Smooth muscle cell (in vitro differentiated cells): ENCODE results near the gene DNAJC4. TPM values are rescaled to one million over a fixed set of nuclear protein-coding genes. Genes with fewer than 3 reads are reported as not detected.

ENCODE experiments used
- DNase-seq: peaks from one replicate; lab custom pipeline; 2025; ENCODE audit not compliant: unreplicated experiment; lab: John Stamatoyannopoulos, UW
- H2AFZ ChIP-seq: fragments of 200-600 bp; sonication (generic); 2 replicates; pipeline ENCODE4 v1.6.0; 2016; ENCODE audit warnings: antibody characterized with exemption, low read depth, mild to moderate bottlenecking
- H3F3A ChIP-seq: fragments of 200-600 bp; sonication (generic); 2 replicates; pipeline ENCODE4 v1.6.0; 2017; ENCODE audit warnings: antibody characterized with exemption, low read depth
- H3K27ac ChIP-seq: fragments of 200-600 bp; sonication (generic); 2 replicates; pipeline ENCODE4 v1.5.1; 2016; ENCODE audit warnings: low read depth, mild to moderate bottlenecking
- H3K27me3 ChIP-seq: fragments of 200-600 bp; sonication (generic); 2 replicates; pipeline ENCODE4 v1.6.1; 2016; ENCODE audit warnings: low read depth, mild to moderate bottlenecking
- H3K36me3 ChIP-seq: fragments of 200-600 bp; sonication (generic); 2 replicates; pipeline ENCODE4 v1.5.1; 2016; ENCODE audit warnings: low read depth
- H3K4me1 ChIP-seq: fragments of 200-600 bp; sonication (generic); 2 replicates; pipeline ENCODE4 v1.5.1; 2016; ENCODE audit warnings: low read depth
- H3K4me2 ChIP-seq: fragments of 200-600 bp; sonication (generic); 2 replicates; pipeline ENCODE4 v1.6.0; 2016; ENCODE audit warnings: mild to moderate bottlenecking
- H3K4me3 ChIP-seq: fragments of 200-600 bp; sonication (generic); 2 replicates; pipeline ENCODE4 v1.5.1; 2016; ENCODE audit warnings: mild to moderate bottlenecking
- H3K79me2 ChIP-seq: fragments of 200-600 bp; sonication (generic); 2 replicates; pipeline ENCODE4 v1.6.0; 2016; ENCODE audit warnings: low read depth, mild to moderate bottlenecking
- H3K9ac ChIP-seq: fragments of 200-600 bp; sonication (generic); 2 replicates; pipeline ENCODE4 v1.6.0; 2016; ENCODE audit warnings: low read depth
- H3K9me3 ChIP-seq: fragments of 200-600 bp; sonication (generic); replicated peaks from 2 replicates; pipeline ENCODE4 v1.5.1; 2016; ENCODE audit warnings: low read depth
- H4K20me1 ChIP-seq: fragments of 200-600 bp; sonication (generic); 2 replicates; pipeline ENCODE4 v1.6.0; 2016; ENCODE audit warnings: low read depth
- CTCF ChIP-seq: fragments of 200-600 bp; sonication (generic); IDR thresholded peaks from 2 replicates; pipeline ENCODE4 v1.5.1; 2017; ENCODE audit warnings: borderline replicate concordance, mild to moderate bottlenecking, antibody characterized with exemption; ENCODE audit not compliant: insufficient read depth, poor library complexity, severe bottlenecking
- WGBS: methylation state at CpG from one replicate; pipeline ENCODE4 v1.1.7; 2016; ENCODE audit warnings: low lambda C conversion rate; 5-methylcytosine and 5-hydroxymethylcytosine counted together
- polyA plus RNA-seq: library from polyadenylated mRNA; unstranded; fragments of >200 nt; fragmentation: Nextera tagmentation; extraction: Ambion mirVana; gene quantifications from 2 replicates; pipeline ENCODE4 v1.2.1, GENCODE V29; 2016
- total RNA-seq: library from RNA; depleted of rRNA; stranded (reverse); fragments of >200 nt; gene quantifications from 2 replicates; pipeline ENCODE4 v1.2.3, GENCODE V29; 2014

DNAJC4 gene
- total and polyA plus RNA-seq, 2 experiments from 2014 or later = 14.5 to 78.5 TPM

GRCh38 chr11:64249038-64249437, 18.7 kb downstream of the DNAJC4 start:
- H4K20me1 ChIP-seq = peaks cover 26% of the 10 kb centered on the region
- H3K27ac ChIP-seq = no peak overlapping the region
- peaks cover 4% of the 10 kb centered on the region for H3F3A ChIP-seq
- H3K27me3 ChIP-seq = no peaks in the 10 kb centered on the region
- H3K9ac ChIP-seq = no peak overlapping the region
- no peak overlapping the region for H3K4me3 ChIP-seq
- no peak for TF ChIP-seq CTCF
- no peaks in the 10 kb centered on the region for H3K36me3 ChIP-seq
- DNase-seq = no peak
- peaks cover 23% of the 10 kb centered on the region for H3K79me2 ChIP-seq
- no peak overlapping the region for H3K4me2 ChIP-seq
- 90% methylated on average over 4 of the region's 4 CpGs for WGBS
- no peaks in the 10 kb centered on the region for H3K9me3 ChIP-seq
- no peak overlapping the region for H2AFZ ChIP-seq
- peaks cover 23% of the 10 kb centered on the region for H3K4me1 ChIP-seq

GRCh38 chr11:64249563-64250414, 19.4 kb downstream of the DNAJC4 start:
- Histone ChIP-seq H3K9ac (no peak overlapping the region), H3K79me2 (peaks cover 23% of the 10 kb centered on the region), H3K27ac (no peak overlapping the region), H3K27me3 (no peaks in the 10 kb centered on the region), H3F3A (peaks cover 4% of the 10 kb centered on the region), H4K20me1 (peaks cover 33% of the 10 kb centered on the region), H3K36me3 (no peaks in the 10 kb centered on the region), H3K4me3 (no peak overlapping the region), H3K9me3 (no peaks in the 10 kb centered on the region), H2AFZ (no peak overlapping the region), H3K4me2 (no peak overlapping the region), H3K4me1 (peaks cover 23% of the 10 kb centered on the region)
- TF ChIP-seq CTCF = no peak
- no peak for DNase-seq
- WGBS = 87% methylated on average over 8 of the region's 8 CpGs

- no peak overlapping the region for H3K9ac ChIP-seq
- peak overlapping the region; percentile 96 for H3K4me2 ChIP-seq
- DNase-seq = no peak
- peaks cover 19% of the 10 kb centered on the region for H3K4me1 ChIP-seq
- 5% methylated on average over 9 of the region's 13 CpGs for WGBS
- H3F3A ChIP-seq = peaks cover 4% of the 10 kb centered on the region
- no peak overlapping the region for H3K27ac ChIP-seq
- TF ChIP-seq CTCF = no peak
- H2AFZ ChIP-seq = peak overlapping the region; percentile 86
- no peaks in the 10 kb centered on the region for H3K36me3 ChIP-seq
- peaks cover 17% of the 10 kb centered on the region for H3K79me2 ChIP-seq
- peak overlapping the region; percentile 92 for H3K4me3 ChIP-seq
- no peaks in the 10 kb centered on the region for H3K9me3 ChIP-seq
- peaks cover 26% of the 10 kb centered on the region for H4K20me1 ChIP-seq
- H3K27me3 ChIP-seq = no peaks in the 10 kb centered on the region
These were observed 20.2 kb downstream of the DNAJC4 start for GRCh38 chr11:64250415-64251015.
